ENCODE data around the gene EPPIN.

The EPPIN gene

GRCh38 chr20:45539382-45539781 is 7.8 kb downstream of the EPPIN start, which contains the start of gene WFDC6:
TSS of gene WFDC6 (minus strand) at chr20:45539482. CDS start at chr20:45539407, 75 bp downstream.
- no peak for DNase-seq (ENCODE audit: low read depth in 2 of 2, low spot score in 1 of 2)

GRCh38 chr20:45538209-45538799 is 8.9 kb downstream of the EPPIN start:
- no peak for DNase-seq (ENCODE audit: low read depth in 2 of 2, low spot score in 1 of 2)

GRCh38 chr20:45527294-45527693 is 19.9 kb downstream of the EPPIN start:
- DNase-seq (ENCODE audit: low read depth in 2 of 2, low spot score in 1 of 2): no peak

- DNase-seq (ENCODE audit: low read depth in 2 of 2, low spot score in 1 of 2): no peak
Measured at GRCh38 chr20:45523821-45524220, 23.4 kb downstream of the EPPIN start.

DNA sequence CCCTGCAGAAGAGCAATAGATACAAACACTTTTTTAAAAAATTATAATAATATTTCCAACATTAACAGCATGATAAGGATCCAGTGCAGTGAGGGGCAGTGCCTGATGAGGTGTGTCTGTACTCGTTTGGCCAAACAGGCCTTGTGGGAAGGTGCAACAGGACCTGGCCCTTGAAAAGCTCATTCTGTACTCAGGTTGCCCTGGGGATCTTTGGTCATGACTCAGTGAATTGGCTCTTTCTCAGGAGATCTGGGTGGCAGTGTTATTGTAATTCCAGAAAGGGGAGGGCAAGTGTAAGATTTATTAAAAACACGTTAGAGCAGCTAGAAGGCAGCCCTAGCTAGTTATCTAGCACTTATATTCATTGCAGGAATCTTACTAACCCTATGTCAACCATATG is 28.9 kb downstream of the EPPIN start:
- no peak for DNase-seq (ENCODE audit: low read depth in 2 of 2, low spot score in 1 of 2)

GRCh38 chr20:45515147-45515913 is 31.9 kb downstream of the EPPIN start, which contains the start of gene SPINT3:
TSS of gene SPINT3 (minus strand) at chr20:45515622. CDS start at chr20:45515608, 14 bp downstream.
- DNase-seq (ENCODE audit: low read depth in 2 of 2, low spot score in 1 of 2): no peak

GRCh38 chr20:45510242-45510862 is 36.8 kb downstream of the EPPIN start:
- no peak for DNase-seq (ENCODE audit: low read depth in 2 of 2, low spot score in 1 of 2)

DNA sequence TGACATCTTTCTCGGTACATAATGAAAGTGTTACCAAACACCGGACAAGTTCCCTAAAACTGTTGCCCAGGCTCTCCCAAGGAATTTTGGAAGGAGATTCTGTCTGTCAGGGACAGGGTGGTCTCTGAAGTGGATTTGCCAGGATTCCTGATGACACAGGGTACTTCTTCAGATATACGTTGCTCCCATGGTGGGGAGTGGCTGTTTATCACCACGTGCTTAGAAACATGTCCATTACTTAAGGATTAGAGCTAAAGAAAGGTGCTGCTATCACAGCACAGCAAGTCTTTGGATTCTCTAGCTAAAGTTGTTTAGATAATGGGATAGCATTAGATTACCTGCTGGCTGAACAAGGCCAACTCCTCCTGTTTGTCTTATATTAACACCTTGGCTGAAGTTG is 38.1 kb downstream of the EPPIN start:
- DNase-seq (ENCODE audit: low read depth in 2 of 2, low spot score in 1 of 2): no peak

- DNase-seq (ENCODE audit: low read depth in 2 of 2, low spot score in 1 of 2): no peak
Measured at GRCh38 chr20:45508068-45508886, 38.9 kb downstream of the EPPIN start.

DNA sequence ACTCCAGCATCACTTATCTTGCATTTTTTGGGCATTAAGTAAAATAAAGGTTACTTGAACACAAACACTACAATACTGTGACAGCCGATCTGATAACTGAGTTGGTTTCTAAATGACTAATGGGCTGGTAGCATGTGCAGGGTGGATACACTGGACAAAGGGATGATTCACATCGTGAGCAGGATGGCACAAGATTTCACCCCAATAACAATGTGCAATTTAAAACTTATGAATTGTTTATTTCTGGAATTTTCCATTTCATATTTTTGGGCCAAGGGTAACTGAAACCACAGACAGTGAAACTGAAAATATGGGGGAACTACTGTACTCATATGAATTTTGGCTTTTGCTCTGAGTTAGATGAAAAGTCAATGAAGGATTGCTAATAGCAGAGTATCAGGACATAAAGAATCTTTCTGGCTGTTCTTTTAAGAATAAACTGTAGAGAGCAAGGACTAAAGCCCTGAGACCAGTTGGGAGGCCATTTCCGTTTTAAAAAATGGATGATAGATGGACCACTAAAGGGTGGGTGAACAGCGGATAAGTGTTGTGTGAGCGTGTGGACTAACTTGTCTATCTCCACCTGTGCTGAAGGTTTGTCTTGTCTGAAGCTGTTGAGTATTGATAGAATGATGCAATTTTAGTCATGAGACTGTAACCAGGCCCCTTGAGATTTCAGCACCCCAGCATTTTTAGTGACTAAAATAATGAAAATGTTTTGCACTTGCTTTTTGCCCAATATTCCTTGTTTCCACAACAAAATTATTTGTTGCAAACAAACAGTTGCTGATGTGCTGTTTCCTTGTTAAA is 40.0 kb downstream of the EPPIN start:
- no peak for DNase-seq (ENCODE audit: low read depth in 2 of 2, low spot score in 1 of 2)

DNA sequence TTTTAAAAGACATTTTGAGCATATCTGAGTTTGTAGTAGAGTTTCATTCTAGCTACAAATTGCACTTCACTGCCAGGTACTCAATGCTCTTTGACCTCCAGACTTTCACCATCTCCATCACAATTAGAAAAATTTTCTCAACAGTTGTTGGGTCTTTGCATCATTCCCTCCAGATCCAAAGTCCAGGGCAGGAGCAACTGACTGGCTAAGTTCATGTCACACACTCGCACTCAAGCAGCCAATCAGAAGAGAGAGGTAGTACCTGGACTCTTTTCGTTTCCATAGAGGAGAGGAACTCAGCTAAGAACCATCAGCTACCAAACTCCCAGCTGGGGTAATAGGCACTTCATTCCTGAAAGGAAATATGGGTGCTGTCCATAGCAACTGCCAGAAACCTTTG is 40.8 kb downstream of the EPPIN start:
- no peak for DNase-seq (ENCODE audit: low read depth in 2 of 2, low spot score in 1 of 2)

- no peak for DNase-seq (ENCODE audit: low read depth in 2 of 2, low spot score in 1 of 2)
Measured at GRCh38 chr20:45503403-45503802, 43.8 kb downstream of the EPPIN start.

DNA sequence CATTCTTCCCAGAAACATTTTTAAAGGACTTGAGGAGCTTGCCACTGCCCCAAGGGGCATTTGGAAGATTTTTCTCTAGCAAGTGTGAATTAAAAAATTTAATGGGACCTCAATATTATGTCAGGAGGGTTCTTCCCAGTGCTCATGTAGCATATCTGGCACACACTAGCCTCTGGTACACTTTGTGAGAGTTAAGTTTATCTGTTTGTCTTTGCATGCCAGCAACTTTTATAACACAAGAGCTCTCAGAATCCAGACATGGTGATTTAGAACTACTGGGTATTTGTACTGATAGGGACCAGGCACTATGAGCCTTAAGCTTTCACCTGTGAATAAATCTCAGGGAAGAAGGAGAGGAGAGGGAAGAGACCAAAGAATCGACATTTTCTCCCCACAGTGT is 44.6 kb downstream of the EPPIN start:
- no peak for DNase-seq (ENCODE audit: low read depth in 2 of 2, low spot score in 1 of 2)

DNA sequence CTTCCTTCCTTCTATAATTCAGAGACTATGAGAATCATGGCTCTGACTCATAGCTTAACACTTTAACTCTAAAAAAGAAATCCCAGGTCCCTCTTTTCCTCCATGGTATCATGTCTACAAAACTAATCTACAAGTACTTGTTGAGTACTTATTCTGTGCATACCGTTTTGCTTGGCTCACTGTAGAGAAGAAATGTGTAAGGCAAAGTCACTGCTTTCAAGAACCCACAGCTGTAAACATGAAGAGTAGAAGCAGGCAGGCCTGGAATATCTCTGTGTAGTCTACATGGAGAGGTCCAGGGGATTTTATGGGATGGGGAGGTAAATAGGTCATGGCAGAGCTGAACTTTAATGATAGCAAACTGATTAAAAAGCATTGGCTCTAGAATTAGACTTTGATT is 45.6 kb downstream of the EPPIN start:
- DNase-seq (ENCODE audit: low read depth in 2 of 2, low spot score in 1 of 2): no peak

DNA sequence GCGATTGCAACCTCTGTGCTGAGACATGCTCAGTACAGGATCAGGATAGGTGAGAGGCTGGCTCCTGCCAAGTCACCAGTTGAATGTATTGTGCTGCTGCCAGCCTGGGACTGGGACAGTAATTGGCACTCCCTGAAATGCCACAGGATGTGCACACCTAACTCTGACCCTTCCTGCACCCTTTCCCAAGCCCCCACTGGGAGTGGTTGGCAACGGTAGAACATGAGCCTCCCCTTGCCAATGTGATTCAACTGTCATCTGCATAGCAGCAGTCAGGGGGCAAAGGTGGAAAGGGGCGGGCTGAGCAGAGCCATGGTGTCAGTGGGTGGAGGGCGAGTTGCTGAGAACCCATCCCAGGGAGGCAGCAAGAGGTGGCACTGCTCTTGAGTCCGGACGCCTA is 47.2 kb downstream of the EPPIN start:
- DNase-seq (ENCODE audit: low read depth in 2 of 2, low spot score in 1 of 2): no peak

DNA sequence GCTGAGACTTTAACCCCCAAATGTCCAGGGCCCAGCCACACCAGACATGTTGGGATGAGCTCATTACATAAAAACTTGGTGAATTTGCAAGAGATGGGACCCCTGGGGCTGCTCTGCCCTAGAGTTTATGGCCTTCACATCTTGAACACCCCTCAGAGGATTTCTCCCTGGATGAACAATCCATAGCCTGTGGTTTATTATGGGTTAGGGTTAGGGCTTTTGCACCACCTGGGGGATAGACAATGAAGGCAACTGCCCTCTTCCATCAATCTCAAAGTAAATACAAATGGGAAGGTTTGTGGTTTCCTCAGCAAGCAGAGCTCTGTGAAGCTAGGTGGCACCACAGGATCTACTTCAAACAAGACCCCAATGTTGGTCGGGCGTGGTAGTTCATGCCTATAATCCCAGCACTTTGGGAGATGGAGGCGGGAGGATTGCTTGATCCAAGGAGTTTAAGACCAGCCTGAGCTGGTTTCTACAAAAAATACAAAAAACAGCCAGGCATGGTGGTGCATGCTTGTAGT is 49.2 kb downstream of the EPPIN start:
- no peak for DNase-seq (ENCODE audit: low read depth in 2 of 2, low spot score in 1 of 2)

DNA sequence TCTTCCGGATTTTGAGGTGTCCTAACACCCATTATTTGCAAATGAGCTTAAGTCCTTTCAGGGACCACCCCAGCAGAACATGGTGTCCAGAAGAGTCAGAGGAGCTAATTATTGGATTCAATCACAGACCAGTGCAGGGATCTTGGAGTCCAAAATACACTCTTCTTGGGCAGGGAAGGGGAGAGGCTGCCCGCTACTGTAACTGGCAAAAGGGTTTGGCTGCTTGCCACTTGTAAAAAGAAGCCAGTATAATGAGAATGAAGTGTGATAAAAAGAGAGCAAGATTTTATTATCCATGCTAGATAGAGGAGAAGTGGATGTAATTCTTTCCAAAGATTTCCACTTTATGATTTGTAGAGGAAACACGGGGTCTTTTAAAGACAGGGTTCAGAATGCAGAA is 51.0 kb downstream of the EPPIN start:
- DNase-seq (ENCODE audit: low read depth in 2 of 2, low spot score in 1 of 2): no peak

DNA sequence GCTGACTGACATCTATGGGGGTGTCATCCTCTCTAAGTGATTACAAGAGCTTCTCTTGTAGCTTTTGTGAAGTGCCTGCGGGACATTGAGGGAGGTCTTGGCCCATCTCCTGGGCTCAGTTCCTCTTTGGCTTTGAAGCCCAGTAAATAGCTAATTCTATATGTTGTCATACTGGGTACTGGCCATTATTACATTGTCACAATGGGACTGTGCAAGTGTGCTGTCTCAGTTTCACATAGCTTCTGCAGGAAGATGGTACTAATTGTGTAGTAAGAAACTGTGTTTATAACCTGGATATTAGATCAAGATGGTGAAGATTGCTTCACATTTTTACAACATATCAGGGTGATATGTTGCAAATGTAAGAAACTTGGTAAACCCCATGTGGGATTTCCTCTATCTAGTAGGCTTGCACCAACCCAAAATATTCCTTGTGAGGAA is 51.7 kb downstream of the EPPIN start:
- DNase-seq (ENCODE audit: low read depth in 2 of 2, low spot score in 1 of 2): no peak
